GM19468 (cell line): ENCODE results near the gene GAB1.

Experiments used
- ATAC-seq: cut with Tn5 transposase; IDR thresholded peaks from one replicate; pipeline ENCODE4 v1.9.1; 2021; ENCODE audit warnings: mild to moderate bottlenecking, moderate library complexity, moderate number of reproducible peaks; ENCODE audit not compliant: unreplicated experiment; ENCODE audit errors: extremely low read depth

GAB1 gene

GRCh38 chr4:143336781-143337599 is at the start of gene GAB1:
Gene GAB1, plus strand, starts transcription at chr4:143336876. Its CDS starts 313 bp downstream, at chr4:143337189.
- ATAC-seq, result peak; percentile 46

DNA sequence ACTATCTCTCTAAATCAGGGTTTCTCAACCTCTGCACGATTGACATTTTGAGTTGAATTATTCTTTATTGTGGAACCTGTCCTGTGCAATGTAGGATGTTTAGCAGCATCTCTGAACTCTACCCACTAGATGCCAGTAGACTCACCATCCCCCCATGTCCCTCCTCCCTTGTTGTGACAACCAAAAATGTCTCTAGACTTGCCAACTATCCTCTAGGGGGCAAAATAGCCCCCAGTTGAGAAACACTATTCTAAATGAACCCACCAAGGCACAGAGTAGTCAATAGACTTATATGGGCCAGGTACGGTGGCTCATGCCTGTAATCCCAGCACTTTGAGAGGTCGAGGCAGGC is 49.1 kb upstream of the GAB1 start:
- ATAC-seq, result no peak

DNA sequence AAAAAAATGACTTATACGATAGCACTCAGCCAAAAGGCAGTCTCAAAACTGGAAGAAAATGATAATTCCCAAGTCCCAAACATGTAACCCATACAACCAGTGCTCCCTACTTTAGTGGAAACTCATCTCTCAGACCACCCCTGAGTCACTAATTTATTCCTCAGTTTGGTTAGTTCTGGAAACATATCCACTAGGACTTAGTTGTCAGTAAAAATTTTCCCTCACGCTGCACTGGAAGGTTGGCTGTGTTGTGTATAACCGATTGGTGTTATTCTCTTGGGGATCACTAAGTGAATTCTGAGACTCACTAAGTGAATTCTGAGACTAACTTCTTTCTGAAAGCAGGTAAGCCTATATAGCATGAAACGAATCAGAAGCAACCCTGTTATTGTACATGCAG is 48.5 kb upstream of the GAB1 start:
- no peak for ATAC-seq

GRCh38 chr4:143289370-143289769 is 47.3 kb upstream of the GAB1 start:
- ATAC-seq, result no peak

DNA sequence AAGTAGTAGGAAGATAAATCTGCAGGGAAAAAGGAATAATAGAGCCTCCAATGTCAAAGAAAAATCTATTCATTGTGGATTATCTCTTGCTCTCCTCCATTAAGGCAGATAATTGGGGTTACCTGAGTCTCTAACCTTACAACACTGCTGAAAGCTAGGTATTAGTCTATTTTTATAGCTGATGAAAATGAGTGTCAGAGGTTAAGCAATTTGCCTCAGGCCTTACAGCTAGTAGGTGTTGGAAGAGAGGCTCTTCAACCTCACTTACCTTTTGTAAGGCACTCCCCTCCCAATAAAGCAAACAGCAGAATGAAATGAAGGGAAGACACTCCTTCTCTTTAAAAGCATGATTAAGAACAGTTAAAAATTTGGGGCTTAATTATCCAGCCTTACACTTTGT is 45.4 kb upstream of the GAB1 start:
- no peak for ATAC-seq

GRCh38 chr4:143292858-143293257 is 43.8 kb upstream of the GAB1 start:
- no peak for ATAC-seq

GRCh38 chr4:143294310-143294709 is 42.4 kb upstream of the GAB1 start:
- no peak for ATAC-seq

GRCh38 chr4:143294710-143295275 is 41.9 kb upstream of the GAB1 start:
- ATAC-seq, result no peak

DNA sequence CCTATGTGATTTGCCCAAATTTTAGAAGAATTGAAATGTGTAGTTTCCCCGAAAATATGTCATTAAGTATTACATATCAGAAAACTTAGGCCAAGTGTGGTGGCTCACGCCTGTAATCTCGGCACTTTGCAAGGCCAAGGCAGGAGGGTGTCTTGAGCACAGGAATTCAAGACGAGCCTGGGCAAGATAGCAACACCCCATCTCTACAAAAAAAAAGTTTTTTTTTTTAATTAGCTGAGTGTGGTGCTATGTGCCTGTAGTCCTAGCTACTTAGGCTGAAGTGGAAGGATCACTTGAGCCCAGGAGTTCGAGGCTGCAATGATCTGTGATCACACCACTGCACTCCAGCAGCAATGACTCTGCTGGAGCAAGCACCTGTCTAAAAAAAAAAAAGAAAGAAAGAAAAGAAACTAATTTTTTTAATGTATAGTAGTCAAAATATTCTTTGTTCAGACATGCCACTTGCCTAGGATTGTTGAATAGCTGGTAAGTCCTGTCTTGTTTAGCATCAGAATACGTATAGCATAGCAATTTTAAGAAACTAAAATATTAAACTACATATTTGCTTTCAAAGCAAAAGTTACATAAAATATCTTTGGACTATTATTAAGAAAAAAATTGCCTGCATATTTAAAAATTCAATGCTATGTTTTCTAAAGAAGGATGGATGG is 40.1 kb upstream of the GAB1 start:
- ATAC-seq, result no peak

- ATAC-seq, result no peak
These were observed 35.8 kb upstream of the GAB1 start for GRCh38 chr4:143300860-143301259.

DNA sequence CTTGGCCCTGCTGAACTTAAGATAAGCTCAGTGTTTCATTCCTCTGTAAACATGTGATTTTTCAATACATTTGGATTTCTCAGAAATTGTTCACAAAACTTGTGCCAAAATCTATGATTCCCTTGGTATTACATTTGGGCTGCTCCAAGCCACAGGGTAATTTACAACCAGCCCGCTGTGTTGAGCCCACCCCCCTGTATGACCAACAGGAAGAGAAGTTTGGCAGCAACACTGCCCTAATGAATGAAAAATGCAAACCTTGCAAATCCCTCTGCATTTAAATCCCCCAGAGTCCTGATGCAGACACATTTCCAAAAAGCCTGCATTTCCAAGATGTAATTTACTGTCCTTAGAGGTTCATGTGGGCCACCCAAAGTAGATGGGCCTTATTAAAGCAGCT is 34.1 kb upstream of the GAB1 start:
- ATAC-seq, result no peak

DNA sequence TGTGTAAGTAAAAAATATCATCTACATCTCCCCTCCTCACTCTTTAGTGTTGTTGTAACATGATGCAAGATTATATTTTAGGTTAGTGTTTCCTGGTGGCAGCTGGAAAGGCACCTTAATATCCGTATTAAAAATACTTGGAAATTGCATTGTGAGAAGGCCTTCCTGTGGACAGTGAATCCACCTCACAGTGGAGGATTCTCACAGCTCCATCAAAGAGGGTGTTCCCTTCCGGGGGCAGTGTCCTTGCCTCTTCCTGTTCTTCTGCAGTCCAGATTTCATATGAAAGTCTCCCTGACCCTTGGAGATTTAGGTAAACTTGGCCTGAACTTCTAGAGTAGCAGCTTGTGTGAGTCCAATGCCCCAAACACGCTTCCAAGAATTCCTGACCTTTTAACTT is 29.9 kb upstream of the GAB1 start:
- no peak for ATAC-seq

- ATAC-seq, result no peak
These were observed 29.1 kb upstream of the GAB1 start for GRCh38 chr4:143307531-143307930.

- ATAC-seq, result no peak
These were observed 28.3 kb upstream of the GAB1 start for GRCh38 chr4:143308377-143308776.

GRCh38 chr4:143311924-143312323 is 24.8 kb upstream of the GAB1 start:
- ATAC-seq, result no peak

GRCh38 chr4:143313521-143313920 is 23.2 kb upstream of the GAB1 start:
- no peak for ATAC-seq

DNA sequence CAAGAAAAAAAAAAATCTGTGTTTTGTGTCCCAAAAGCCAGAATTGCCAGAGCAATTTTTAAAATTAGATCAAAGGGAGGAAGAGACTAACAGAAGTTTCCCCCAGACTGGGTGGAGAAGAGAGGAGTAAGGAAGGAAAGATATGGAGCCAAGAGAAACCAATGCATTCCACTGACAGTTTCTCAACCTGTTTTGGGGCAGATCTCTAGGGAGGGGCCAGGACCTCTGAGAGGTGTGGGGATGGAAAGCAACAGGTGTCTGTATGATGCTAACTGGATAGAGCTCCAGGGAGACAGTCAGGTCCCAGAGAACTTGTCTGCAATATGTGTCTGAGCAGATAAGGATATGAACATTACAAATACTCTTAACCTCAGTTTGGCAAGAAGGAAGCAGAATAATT is 22.7 kb upstream of the GAB1 start:
- ATAC-seq, result no peak

DNA sequence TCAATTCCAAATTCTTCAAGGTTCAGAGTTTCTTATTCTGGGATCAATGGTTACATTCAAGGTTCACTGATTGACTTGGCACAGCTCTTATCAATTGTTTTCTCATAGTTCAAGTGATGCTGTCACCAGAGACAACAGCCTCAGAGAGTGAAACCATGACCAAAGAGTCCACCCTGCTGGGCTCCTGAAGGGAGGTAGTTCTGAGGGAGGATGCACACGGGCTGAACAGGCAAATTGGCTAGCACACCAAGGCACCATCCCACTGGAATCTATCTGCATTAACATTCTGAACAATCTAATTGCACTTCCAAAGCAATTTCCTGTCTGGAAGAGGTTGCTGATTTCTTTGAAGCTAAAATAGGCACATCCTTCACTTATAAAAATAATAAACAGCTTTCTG is 16.6 kb upstream of the GAB1 start:
- ATAC-seq, result no peak

DNA sequence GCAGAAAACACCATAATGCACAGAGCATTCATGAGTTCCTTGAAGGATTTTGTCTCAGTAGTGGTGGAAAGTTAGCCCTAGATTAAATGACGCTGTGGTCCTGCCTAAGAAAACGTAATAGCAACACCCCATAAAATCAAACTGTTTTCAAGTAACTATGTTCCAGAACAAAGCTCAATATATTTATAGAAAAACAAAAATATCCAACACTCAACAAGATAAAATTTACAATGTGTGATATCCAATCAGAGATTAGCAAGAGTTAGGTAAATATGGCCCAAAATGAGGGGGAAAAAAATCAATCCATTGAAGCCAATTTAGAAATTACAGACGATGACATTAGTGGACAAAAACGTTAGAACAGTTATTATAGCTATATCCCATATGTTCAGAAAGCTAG is 9.9 kb upstream of the GAB1 start:
- no peak for ATAC-seq

DNA sequence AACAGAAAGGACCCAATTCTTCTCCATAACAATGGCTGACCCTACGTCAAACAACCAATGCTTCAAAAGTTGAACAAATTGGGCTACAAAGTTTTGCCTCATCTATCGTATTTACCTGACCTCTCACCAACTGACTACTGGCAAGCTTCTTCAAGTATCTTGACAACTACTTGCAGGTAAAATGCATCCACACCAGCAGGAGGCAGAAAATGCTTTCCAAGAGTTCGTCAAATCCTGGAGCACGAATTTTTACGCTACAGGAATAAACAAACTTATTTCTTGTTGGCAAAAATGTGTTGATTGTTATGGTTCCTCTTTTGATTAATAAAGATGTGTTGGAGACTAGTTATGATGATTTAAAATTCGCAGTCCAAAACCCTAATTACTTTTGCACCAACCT is 6.7 kb upstream of the GAB1 start:
- ATAC-seq, result no peak

DNA sequence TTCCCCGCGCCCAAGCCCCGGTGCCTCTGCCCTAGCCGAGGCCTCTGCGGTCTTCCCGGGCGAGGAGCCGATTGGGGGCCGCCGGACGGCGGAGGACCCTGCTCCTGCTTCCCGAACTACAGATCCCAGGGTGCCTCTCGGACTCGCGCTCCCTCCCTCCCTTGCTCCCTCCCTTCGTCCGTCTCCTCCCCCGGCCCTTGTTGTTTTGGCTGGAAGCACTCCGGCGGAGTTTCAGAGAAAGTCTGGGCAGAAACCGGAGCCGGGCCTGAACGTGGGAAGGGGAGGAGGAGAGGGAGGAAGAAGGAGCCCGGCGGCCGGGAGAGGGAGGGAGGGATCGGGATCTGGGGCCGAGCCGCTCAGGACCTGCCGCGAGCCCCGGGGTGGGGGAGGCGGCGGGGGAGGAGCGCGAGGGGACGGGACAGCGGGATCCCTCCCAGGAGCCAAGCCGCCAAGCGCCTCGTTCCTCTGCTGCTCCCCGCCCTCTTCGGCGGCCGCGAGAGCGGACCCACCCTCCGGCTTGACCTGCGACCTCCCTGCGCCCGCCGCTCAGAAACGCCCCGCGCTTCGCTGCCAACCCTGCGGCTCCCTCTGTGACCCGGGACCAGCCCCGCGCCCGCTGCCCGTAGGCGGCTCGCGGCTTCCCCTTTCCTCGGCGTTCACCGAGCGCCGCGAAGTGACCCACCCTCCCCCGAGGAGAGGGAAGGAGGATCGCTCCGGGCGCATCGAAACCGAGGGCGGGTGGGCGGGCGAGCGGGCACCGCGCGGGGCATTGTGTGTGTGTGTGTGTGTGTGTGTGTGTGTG is 496 bp upstream of the GAB1 start:
- ATAC-seq, result peak; percentile 29
